LNCaP clone FGC (cell line): Measurements from ENCODE around the gene ANO4.

Experiments used
- DNase-seq: peaks from one replicate; pipeline ENCODE4 v3.0.0-alpha.2; 2011; ENCODE audit warnings: low read depth
- H3K4me3 ChIP-seq: 2 replicates; pipeline ENCODE4 v1.5.1; 2011; ENCODE audit warnings: mild to moderate bottlenecking, low read depth, low read length, control low read depth
- CTCF ChIP-seq: IDR thresholded peaks from 2 replicates; pipeline ENCODE4 v1.5.1; 2012; ENCODE audit warnings: mild to moderate bottlenecking; ENCODE audit not compliant: control insufficient read depth, insufficient read depth; ENCODE audit errors: extremely low read depth

ANO4 gene

DNA sequence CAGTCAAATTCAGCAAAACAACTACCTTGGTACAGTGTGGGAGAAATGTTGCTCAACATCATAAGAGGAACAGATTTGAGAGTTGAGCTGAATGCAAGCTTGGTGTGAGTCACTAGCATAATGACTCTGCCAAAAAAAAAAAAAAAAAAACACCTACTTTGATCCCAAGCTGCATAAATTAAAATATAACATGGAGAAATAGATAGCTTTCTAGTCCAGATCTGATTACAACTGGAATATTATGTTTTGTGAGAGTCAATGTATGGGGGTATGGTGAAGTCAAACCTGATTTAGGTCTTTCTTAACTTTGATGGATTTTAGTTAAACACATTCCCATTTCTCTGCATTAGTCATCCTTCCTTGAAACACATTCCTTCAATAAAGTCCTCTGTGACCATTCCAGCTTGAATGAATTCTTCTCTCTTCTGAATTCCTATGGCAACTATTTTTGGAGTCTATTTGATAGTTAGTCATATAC lies 227.4 kb downstream of the ANO4 start:
- no peak for TF ChIP-seq CTCF
- H3K4me3 ChIP-seq, result no peak overlapping the region
- no peak for DNase-seq

GRCh38 chr12:101027200-101027599 lies 232.6 kb downstream of the ANO4 start:
- no peak overlapping the region for H3K4me3 ChIP-seq
- no peak for TF ChIP-seq CTCF
- DNase-seq, result no peak

DNA sequence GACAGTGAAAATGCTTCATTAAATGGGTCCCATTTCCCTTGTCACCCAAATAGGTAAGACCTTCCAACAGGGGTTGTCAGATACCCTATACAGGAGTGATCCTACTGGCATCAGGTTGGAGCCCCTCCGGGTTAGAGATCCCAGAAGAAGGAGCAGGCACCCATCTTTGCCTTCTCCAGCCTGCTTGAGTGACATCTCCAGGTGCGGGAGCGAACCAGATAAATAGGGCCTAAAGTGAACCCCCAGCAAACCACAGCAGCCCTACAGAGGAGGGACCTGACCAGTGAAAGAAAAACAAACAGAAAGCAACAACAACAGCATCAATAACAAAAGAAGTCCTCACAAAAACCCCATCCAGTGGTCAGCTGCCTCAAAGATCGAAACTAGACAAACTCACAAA lies 233.2 kb downstream of the ANO4 start:
- no peak for TF ChIP-seq CTCF
- H3K4me3 ChIP-seq, result no peak overlapping the region
- no peak for DNase-seq

GRCh38 chr12:101038289-101038871 lies 243.8 kb downstream of the ANO4 start:
- no peak overlapping the region for H3K4me3 ChIP-seq
- no peak for DNase-seq
- no peak for TF ChIP-seq CTCF

DNA sequence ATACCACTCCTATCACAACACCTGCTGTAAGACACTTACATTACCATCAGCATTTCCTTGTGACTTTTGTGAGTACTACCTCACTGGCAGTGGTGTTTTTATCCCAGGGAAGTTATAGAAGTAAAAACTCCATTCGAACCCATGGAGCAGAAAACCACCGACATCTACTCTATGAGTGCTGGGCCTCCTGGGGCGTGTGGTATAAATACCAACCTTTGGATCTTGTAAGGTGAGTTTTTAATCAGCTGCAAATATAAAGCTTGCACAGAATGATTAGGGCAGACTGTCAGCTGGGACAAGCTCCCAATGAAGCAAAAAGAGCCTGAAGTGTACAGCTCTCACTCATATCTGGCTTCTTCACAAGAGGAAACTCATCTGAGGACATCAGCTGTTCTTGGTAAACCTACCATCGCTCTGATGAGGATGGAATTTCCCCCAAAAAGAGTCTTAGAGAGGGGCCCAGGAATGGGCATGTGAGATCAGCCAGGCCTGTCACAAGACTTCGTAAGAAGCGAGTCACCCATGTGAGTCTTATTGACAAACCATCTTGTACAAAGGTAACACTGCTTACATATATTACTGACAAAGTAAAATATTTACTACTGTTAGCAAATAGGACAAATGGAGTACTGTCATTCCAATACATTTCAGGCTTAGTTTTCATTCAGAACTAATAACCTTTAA lies 245.4 kb downstream of the ANO4 start:
- no peak for DNase-seq
- no peak for TF ChIP-seq CTCF
- no peak overlapping the region for H3K4me3 ChIP-seq

DNA sequence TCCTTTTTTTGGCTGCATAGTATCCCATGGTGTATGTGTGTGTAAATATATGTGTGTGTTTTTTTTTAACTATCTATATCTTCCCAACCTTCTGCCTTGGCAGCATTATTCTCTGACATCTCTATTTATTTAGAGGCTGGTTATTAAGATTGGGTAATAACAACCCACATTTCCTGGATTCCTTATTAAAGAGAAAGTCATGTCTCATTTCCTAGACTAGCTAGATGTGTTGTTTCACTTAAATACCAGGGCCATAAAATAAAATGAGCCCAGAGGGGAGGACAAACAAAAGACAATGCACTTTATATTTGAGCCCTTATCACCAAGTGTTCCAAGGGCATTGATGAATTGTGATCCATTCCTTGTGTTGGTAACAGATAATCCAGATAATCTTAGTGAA lies 246.4 kb downstream of the ANO4 start:
- H3K4me3 ChIP-seq, result no peak overlapping the region
- no peak for TF ChIP-seq CTCF
- DNase-seq, result no peak

- no peak for DNase-seq
- H3K4me3 ChIP-seq, result no peak overlapping the region
- no peak for TF ChIP-seq CTCF
These were observed 247.6 kb downstream of the ANO4 start for GRCh38 chr12:101042211-101042610.
